Glomerular visceral epithelial cell (primary cell): Measurements from ENCODE around the gene CCN6.
"Not testable (repeated sequence)": the region's sequence is repeated elsewhere in the genome, so short reads cannot be mapped to it uniquely, and the experiment has no call there.

Experiments
- DNase-seq: peaks from one replicate; pipeline ENCODE4 v3.0.0-alpha.2; 2016; ENCODE audit errors: extremely low spot score

Gene CCN6

DNA sequence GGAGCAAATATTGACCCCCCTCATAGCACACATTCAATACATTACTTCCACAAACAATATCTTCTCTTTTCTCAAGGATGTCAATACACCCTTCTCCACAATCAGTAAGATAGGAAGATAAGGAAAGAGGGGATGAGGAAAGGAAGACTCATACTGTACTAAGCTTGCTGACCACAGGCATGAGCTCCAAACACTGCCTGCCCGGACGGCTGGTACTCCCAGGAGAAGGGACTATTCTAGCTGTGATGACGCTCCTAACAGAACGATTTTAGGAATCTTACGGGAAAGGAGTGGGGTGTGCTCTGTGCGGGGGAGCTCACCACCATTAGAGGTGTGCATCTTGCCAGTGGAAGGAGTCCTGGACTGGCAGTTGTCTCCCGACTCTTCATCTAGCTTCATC lies 3.9 kb upstream of the CCN6 start:
- DNase-seq: no peak

GRCh38 chr6:112050429-112050828 lies 3.5 kb upstream of the CCN6 start:
- no peak for DNase-seq

GRCh38 chr6:112051251-112051740 lies 2.6 kb upstream of the CCN6 start:
- not testable (repeated sequence) for DNase-seq

DNA sequence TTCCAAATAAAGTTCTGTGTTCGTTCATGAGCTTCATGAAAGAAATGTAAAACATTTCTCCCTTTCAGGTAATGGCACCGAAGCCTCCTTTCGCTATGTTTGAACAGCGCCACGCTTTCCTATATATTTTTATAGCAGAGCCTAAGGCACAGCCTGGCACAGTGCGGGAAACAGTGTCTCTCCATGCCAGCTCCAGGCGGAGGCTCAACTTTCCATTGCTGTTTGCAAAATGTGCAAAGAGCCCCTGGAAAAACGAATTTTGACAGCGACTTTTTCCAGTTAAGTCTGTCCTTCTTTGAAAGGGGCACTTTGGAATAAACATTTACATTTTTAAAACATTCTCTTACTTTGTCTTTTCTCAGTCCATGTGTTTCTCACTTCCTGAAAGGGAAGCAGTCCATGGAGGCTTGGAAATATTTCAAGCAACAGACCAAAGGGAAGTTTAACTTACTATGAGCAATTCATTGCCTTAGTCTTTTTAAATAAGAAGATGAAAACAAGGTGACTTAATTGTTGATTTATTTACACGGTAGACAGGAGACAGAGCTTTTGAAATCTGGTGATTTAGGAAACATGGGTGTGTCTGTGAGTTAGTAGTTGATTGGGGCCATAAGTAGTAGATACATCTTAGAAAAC lies 769 bp downstream of the CCN6 start:
- DNase-seq: no peak

DNA sequence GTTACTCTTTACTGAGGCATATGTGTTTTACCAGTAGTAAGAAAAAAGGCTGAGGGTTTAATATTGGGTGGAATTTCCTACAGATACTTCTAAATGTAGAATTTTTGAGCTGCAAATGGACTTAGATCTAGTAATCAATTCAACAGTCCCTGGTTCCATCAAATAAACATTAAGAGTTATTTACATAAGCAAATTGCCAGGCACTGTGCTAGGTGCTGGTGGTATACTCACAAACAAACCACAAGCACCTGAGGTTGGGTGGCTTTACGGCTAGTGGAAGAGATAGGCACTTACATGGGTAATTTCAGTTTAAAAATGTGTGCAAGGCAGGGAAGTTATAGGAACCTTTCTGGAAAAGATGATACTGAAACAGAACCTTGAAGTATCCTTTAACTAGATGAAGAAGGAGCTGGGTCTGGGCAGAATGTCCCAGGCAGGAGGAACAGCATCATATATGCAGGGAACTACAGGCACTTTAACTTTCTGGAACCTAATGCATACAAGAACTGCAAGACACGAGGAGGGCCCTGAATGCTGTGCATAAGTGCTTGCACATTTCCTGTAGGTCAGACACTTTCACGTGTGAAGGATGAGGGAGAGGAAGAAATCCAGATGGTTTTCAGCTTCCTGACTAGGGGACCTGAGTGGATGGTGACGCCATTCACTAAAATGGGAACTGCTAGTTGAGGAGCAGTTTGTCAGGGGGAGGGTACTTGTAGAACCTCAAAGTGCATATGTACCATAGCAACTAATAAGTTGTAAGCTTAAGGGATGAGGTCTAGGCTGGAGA lies 4.5 kb downstream of the CCN6 start:
- no peak for DNase-seq

- DNase-seq: peak; percentile 36
Measured at GRCh38 chr6:112061605-112062004, 7.7 kb downstream of the CCN6 start.

GRCh38 chr6:112062966-112063365 lies 9.1 kb downstream of the CCN6 start:
- no peak for DNase-seq

DNA sequence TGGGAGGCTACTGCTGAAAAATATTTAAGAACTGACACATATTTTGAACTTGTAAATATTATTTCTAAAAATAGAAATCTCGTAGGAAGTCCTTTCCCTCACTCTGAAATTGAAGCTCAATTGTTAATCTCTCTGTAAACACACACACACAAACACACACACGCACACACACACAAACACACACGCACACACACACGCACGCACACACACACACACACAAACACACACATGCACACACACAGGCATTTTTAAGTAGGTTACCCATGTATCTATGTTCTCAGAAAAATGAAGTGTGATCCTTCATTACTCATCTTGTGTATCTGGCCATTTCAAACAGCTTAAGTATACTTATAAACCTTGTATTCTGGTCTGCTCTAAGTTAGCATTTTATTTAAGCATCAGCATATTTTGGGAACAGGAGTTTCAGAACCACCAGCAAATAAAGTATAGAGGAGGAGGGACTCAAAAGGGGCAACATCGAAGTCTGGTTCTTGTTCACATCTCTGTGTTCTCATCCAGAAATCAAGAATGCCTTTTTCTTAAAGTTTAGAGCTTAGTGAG lies 11.6 kb downstream of the CCN6 start:
- DNase-seq: no peak

DNA sequence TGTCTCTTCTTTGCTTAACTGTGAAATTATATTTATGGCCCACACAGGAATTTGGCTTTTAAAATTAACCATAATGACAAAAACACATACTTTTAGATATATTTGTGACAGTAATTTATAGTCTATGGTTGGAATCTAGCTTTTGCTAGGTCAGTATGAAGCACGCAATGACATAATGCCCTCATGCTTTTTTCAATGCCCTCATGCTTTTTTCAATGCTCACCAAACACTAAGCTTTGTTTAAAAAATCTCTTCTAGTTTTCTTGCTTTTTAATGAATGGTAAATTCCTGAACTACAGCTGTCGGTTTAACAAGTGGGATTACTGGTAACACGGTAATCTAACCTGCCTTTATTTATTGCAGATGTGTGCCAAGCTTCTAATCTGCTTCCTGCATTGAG lies 12.7 kb downstream of the CCN6 start:
- no peak for DNase-seq

GRCh38 chr6:112081569-112081968 lies 27.7 kb downstream of the CCN6 start:
- no peak for DNase-seq

DNA sequence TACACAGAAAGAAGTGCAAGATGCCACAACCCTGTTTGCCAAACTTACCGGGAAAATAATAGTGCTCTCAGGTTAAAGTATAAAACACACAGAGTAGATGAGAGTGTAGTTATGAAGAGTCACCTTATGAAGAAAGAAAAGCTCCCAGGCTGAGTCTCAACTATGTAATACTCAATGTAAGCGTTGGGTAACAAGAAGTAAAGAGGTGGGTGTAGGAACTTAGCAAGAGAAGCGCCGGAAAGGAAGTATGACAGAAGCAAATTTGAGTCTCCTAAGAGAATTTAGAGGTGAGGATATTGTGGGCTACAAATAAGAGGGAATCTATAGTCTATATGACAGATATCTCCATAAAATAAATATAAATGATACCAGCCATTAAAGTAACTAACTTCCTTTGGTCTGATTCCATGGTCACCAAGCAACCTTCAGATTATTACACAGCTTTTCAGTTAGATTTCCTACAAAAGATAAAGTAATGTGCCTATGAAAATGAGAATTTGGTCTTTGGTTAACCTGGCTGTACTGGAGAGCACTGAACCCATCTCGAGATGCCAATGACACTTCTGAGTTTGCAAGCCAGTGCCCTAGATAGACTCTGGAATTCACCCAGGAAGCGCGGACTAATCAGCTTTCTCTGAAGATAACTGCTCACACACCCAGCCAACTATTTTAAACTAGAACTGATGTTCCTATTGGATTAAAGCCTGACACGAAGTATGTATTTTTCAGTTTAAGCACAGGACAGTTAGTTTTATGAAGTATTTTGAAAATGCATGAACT lies 31.6 kb downstream of the CCN6 start:
- DNase-seq: no peak

DNA sequence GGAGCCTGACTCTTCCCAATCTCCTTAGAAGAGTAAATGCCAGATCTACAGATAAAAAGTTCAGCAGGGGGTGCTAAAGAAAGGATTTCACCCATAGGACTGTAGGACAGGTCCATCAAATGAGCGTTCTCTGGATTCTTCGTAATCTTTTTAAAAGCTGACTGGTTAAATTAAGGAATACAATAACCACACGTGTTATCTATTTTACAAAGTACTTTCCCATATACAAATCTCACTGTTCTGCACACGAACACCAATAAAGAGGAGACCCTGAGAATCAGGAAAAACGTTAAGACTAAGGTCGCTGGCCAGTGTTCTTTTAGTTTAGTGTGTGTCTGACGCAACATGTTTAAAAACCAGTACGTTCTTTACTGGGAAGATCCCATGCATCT lies 32.8 kb downstream of the CCN6 start:
- peak; percentile 47 for DNase-seq

- DNase-seq: peak; percentile 95
Measured at GRCh38 chr6:112087136-112087911, 33.4 kb downstream of the CCN6 start, which contains the start of the genes FAM229B and TUBE1. Gene FAM229B (plus strand): TSS chr6:112087591. CDS start chr6:112099284, 11,693 bp downstream. Gene TUBE1 (minus strand): TSS chr6:112087482. CDS start chr6:112087434, 48 bp downstream.

GRCh38 chr6:112087916-112088315 lies 34.0 kb downstream of the CCN6 start:
- DNase-seq: no peak

GRCh38 chr6:112096901-112097300 lies 43.0 kb downstream of the CCN6 start:
- DNase-seq: no peak

- DNase-seq: no peak
Measured at GRCh38 chr6:112100561-112100960, 46.7 kb downstream of the CCN6 start.

- DNase-seq: not testable (repeated sequence)
Measured at GRCh38 chr6:112106026-112106425, 52.1 kb downstream of the CCN6 start.

GRCh38 chr6:112106562-112106961 lies 52.7 kb downstream of the CCN6 start:
- no peak for DNase-seq

DNA sequence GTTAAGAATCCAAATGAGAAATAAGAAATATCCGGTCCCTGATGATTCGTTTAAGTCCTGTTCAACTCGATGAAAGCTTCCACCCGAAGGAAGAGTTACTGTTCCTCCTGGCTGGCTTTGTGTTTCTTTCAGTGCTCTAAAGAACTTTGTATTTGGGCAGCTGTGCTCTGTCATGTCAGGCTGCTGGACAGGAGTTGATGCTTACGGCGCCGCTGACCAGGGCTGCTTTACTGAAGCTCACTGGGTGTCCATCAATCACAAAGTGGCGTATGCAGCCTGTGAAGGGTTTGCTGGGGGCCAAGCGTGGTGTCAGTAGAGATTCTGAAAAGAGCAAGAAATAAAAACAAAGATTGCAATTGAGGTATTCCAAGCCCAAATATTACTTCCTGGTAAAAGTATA lies 55.4 kb downstream of the CCN6 start:
- no peak for DNase-seq

GRCh38 chr6:112113431-112113830 lies 59.5 kb downstream of the CCN6 start:
- DNase-seq: no peak

GRCh38 chr6:112113918-112114317 lies 60.0 kb downstream of the CCN6 start:
- no peak for DNase-seq
